Neural progenitor cell (in vitro differentiated cells): ENCODE measurements around the gene ABCC4.

Experiments
- EZH2 ChIP-seq: fragments of 200-600 bp; sonication (generic); IDR thresholded peaks from 2 replicates; pipeline ENCODE4 v1.6.1; 2017; ENCODE audit warnings: antibody characterized with exemption, mild to moderate bottlenecking, moderate library complexity
- EZH2phosphoT487 ChIP-seq: fragments of 200-600 bp; sonication (generic); IDR thresholded peaks from 2 replicates; pipeline ENCODE4 v1.6.1; 2017; ENCODE audit warnings: antibody characterized with exemption
- TF ChIP-seq, protein P1 (sequence below): fragments of 200-600 bp; sonication (generic); IDR thresholded peaks from 2 replicates; pipeline ENCODE4 v1.5.1; 2017; ENCODE audit warnings: antibody characterized with exemption, mild to moderate bottlenecking

DNA sequence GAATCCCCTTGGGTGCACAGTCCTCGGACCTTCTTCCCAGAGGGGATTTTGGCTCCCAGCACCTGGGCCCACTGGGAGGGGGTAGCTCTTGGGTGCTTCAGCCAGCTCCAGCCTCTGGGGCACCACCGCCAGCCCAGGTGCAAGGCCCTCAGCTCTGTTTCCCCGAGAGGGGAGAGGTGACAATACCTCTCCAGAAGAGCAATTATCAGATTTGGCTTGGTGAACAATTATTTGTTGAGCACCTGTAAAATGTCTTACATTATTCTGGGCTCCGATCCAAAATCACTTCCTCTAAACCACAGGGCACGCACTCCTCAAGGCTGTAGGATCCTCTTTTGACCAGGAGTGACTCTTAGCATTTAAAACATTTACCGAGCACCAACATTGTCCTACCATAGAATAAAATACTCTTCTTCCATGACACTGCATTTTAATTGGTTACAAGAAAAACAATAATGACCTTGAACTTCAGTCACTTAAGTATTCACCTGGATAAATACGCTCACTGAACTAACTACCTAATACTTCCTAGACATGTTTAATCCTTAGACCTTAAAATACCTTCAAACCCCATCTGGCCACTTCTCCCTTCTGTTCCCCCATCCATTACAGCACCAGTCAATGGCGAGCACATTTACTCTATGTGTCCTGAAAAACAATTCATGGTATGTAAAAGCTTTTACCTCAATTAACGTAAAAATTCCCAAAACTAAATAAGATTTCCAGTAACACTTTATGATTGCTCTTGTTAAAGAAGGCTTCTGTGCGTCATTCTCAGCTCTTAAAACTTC is 54.8 kb downstream of the ABCC4 start:
- TF ChIP-seq, protein P1, sequence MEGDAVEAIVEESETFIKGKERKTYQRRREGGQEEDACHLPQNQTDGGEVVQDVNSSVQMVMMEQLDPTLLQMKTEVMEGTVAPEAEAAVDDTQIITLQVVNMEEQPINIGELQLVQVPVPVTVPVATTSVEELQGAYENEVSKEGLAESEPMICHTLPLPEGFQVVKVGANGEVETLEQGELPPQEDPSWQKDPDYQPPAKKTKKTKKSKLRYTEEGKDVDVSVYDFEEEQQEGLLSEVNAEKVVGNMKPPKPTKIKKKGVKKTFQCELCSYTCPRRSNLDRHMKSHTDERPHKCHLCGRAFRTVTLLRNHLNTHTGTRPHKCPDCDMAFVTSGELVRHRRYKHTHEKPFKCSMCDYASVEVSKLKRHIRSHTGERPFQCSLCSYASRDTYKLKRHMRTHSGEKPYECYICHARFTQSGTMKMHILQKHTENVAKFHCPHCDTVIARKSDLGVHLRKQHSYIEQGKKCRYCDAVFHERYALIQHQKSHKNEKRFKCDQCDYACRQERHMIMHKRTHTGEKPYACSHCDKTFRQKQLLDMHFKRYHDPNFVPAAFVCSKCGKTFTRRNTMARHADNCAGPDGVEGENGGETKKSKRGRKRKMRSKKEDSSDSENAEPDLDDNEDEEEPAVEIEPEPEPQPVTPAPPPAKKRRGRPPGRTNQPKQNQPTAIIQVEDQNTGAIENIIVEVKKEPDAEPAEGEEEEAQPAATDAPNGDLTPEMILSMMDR = no peak
- TF ChIP-seq EZH2phosphoT487 = no peak
- no peak for TF ChIP-seq EZH2
